Tibial nerve (tissue), 4 donors: ENCODE measurements around the gene SYT1. TPM values are rescaled to one million over a fixed set of nuclear protein-coding genes. Genes with fewer than 3 reads are reported as not detected.

Experiments
- DNase-seq, 2 donors: peaks; one replicate each; pipeline ENCODE4 v3.0.0-alpha.2; 2019; ENCODE audit warnings: low spot score in 2 of 2
- H3K27ac ChIP-seq, 4 donors: fragments of 200-600 bp; sonication (generic) in 3 of 4; one replicate each; pipeline ENCODE4 v1.5.1; 2017 to 2019; ENCODE audit warnings: mild to moderate bottlenecking in 1 of 4
- H3K27me3 ChIP-seq, 2 donors: fragments of 200-600 bp; sonication (generic) in 1 of 2; one replicate each; pipeline versions ENCODE4 v1.5.1 to v1.6.0; 2017 to 2019
- H3K36me3 ChIP-seq, 3 donors: fragments of 200-600 bp; sonication (generic); one replicate each; pipeline ENCODE4 v1.5.1; 2018 to 2019
- H3K4me1 ChIP-seq, 4 donors: fragments of 200-600 bp; sonication (generic) in 3 of 4; one replicate each; pipeline ENCODE4 v1.5.1; 2017 to 2019
- H3K4me3 ChIP-seq, 4 donors: fragments of 200-600 bp; sonication (generic) in 3 of 4; one replicate each; pipeline ENCODE4 v1.5.1; 2017 to 2019; ENCODE audit warnings: mild to moderate bottlenecking in 1 of 4, moderate library complexity in 1 of 4
- H3K9me3 ChIP-seq, 4 donors: fragments of 200-600 bp; sonication (generic) in 3 of 4; one replicate each; pipeline ENCODE4 v1.5.1; 2017 to 2019
- CTCF ChIP-seq, 5 experiments: fragments of 200-600 bp in 3 of 5; fragments of 450-650 bp in 2 of 5; sonication (generic) in 3 of 5; IDR thresholded peaks; one replicate each; pipeline ENCODE4 v1.5.1; 2016 to 2019; ENCODE audit warnings: antibody characterized with exemption in 5 of 5, mild to moderate bottlenecking in 3 of 5, moderate library complexity in 2 of 5
- EP300 ChIP-seq, 2 donors: sonication (generic); formaldehyde crosslinking; IDR thresholded peaks; one replicate each; pipeline ENCODE4 v1.6.1; 2017; ENCODE audit warnings: antibody characterized with exemption in 2 of 2, mild to moderate bottlenecking in 1 of 2
- POLR2A ChIP-seq, 2 donors: fragments of 450-650 bp; IDR thresholded peaks; one replicate each; pipeline ENCODE4 v1.6.1; 2017; ENCODE audit warnings: antibody characterized with exemption in 2 of 2, mild to moderate bottlenecking in 2 of 2, moderate library complexity in 2 of 2
- WGBS, 2 donors: methylation state at CpG; one replicate each; pipeline ENCODE4 v1.1.5; 2018; 5-methylcytosine and 5-hydroxymethylcytosine counted together
- total RNA-seq, 4 donors: library from RNA; depleted of rRNA; stranded (reverse); fragments of >200 nt; gene quantifications; one replicate each; pipeline ENCODE4 v1.1.0, GENCODE V29; 2016

SYT1 gene
- total RNA-seq, 4 donors from 2014 or later = 1.8 to 10.3 (median 4.7) TPM

GRCh38 chr12:79301181-79301580 lies 436.6 kb downstream of the SYT1 start:
- H3K36me3 ChIP-seq = no peaks in the 10 kb centered on the region
- no peak overlapping the region for H3K4me3 ChIP-seq
- no peak for DNase-seq
- H3K27ac ChIP-seq = no peak overlapping the region
- TF ChIP-seq CTCF (IDR thresholded peaks at IDR 0.05) (no peak), EP300 (IDR thresholded peaks at IDR 0.05) (no peak), POLR2A (IDR thresholded peaks at IDR 0.05) (no peak)
- peaks cover 0 to 7% (median 0%) of the 10 kb centered on the region in 4 donors for H3K4me1 ChIP-seq
- WGBS, 2 donors = 74 to 98% methylated on average over 3 of the region's 3 CpGs
- H3K9me3 ChIP-seq = no peaks in the 10 kb centered on the region
- no peaks in the 10 kb centered on the region for H3K27me3 ChIP-seq

GRCh38 chr12:79302162-79302814 lies 437.7 kb downstream of the SYT1 start:
- WGBS, 2 donors = 71 to 75% methylated on average over 9 of the region's 9 CpGs
- DNase-seq = no peak
- H3K27ac ChIP-seq = peak overlapping the region in 1 of 4 donors; percentile 15

GRCh38 chr12:79307340-79307739 lies 442.8 kb downstream of the SYT1 start:
- DNase-seq = no peak

More at GRCh38 chr12:79302162-79302814, 437.7 kb downstream of the SYT1 start:
- TF ChIP-seq EP300 (IDR thresholded peaks at IDR 0.05) = peak; percentile 15 to 52
- TF ChIP-seq CTCF (IDR thresholded peaks at IDR 0.05) = no peak
- TF ChIP-seq POLR2A (IDR thresholded peaks at IDR 0.05) = no peak
- no peak overlapping the region for H3K4me3 ChIP-seq
- H3K36me3 ChIP-seq = no peaks in the 10 kb centered on the region
- no peaks in the 10 kb centered on the region for H3K27me3 ChIP-seq
- H3K4me1 ChIP-seq = peaks cover 0 to 7% (median 0%) of the 10 kb centered on the region in 4 donors
- no peaks in the 10 kb centered on the region for H3K9me3 ChIP-seq

GRCh38 chr12:79309039-79309438 lies 444.5 kb downstream of the SYT1 start:
- DNase-seq = no peak
- H3K27ac ChIP-seq = peak overlapping the region in 1 of 4 donors; percentile 28
- WGBS, 2 donors = 44 to 47% methylated on average over 2 of the region's 2 CpGs
- no peak overlapping the region for H3K4me3 ChIP-seq
- no peaks in the 10 kb centered on the region for H3K27me3 ChIP-seq
- TF ChIP-seq EP300 (IDR thresholded peaks at IDR 0.05) = no peak
- TF ChIP-seq POLR2A (IDR thresholded peaks at IDR 0.05) = no peak
- TF ChIP-seq CTCF (IDR thresholded peaks at IDR 0.05) = no peak
- H3K9me3 ChIP-seq = no peaks in the 10 kb centered on the region
- no peaks in the 10 kb centered on the region for H3K4me1 ChIP-seq
- H3K36me3 ChIP-seq = no peaks in the 10 kb centered on the region

More at GRCh38 chr12:79307340-79307739, 442.8 kb downstream of the SYT1 start:
- Histone ChIP-seq H3K36me3 (no peaks in the 10 kb centered on the region), H3K9me3 (no peaks in the 10 kb centered on the region), H3K27ac (peak overlapping the region in 2 of 4 donors; percentile 64 to 70), H3K4me1 (no peaks in the 10 kb centered on the region), H3K4me3 (no peak overlapping the region), H3K27me3 (no peaks in the 10 kb centered on the region)
- TF ChIP-seq POLR2A (IDR thresholded peaks at IDR 0.05) (no peak), EP300 (IDR thresholded peaks at IDR 0.05) (no peak), CTCF (IDR thresholded peaks at IDR 0.05) (no peak)
- WGBS, 2 donors = 83 to 89% methylated on average over 15 of the region's 16 CpGs

GRCh38 chr12:79317179-79317847 lies 452.7 kb downstream of the SYT1 start:
- Histone ChIP-seq H3K27ac (no peak overlapping the region), H3K4me1 (no peaks in the 10 kb centered on the region), H3K36me3 (no peaks in the 10 kb centered on the region), H3K27me3 (no peaks in the 10 kb centered on the region), H3K4me3 (no peak overlapping the region), H3K9me3 (peaks cover 0 to 3% (median 0%) of the 10 kb centered on the region in 4 donors)
- 63 to 75% methylated on average over 10 of the region's 10 CpGs for WGBS, 2 donors
- TF ChIP-seq CTCF (IDR thresholded peaks at IDR 0.05) = no peak
- TF ChIP-seq EP300 (IDR thresholded peaks at IDR 0.05) = no peak
- no peak for TF ChIP-seq POLR2A (IDR thresholded peaks at IDR 0.05)
- DNase-seq = no peak
